Neuronal stem cell (in vitro differentiated cells): Measurements from ENCODE around the gene STXBP5.

Experiments used
- DNase-seq: peaks from one replicate; pipeline ENCODE4 v3.0.0-alpha.2; 2013; ENCODE audit warnings: low spot score
- H2AFZ ChIP-seq: one replicate; pipeline ENCODE4 v1.6.1; 2013; ENCODE audit warnings: mild to moderate bottlenecking, low read length, inconsistent platforms
- H2AK5ac ChIP-seq: 2 replicates; pipeline ENCODE4 v1.6.1; 2013; ENCODE audit warnings: low read depth, mild to moderate bottlenecking, inconsistent platforms, low read length, moderate library complexity, mixed read lengths
- H2BK120ac ChIP-seq: 2 replicates; pipeline ENCODE4 v1.6.1; 2013; ENCODE audit warnings: low read depth, mild to moderate bottlenecking, inconsistent platforms, low read length, moderate library complexity, mixed read lengths
- H2BK12ac ChIP-seq: one replicate; pipeline ENCODE4 v1.6.1; 2013; ENCODE audit warnings: low read length, inconsistent platforms
- H2BK15ac ChIP-seq: 2 replicates; pipeline ENCODE4 v1.6.1; 2013; ENCODE audit warnings: mild to moderate bottlenecking, low read length, inconsistent platforms, mixed read lengths
- H2BK5ac ChIP-seq: one replicate; pipeline ENCODE4 v1.6.1; 2013; ENCODE audit warnings: inconsistent platforms, mild to moderate bottlenecking, low read length, moderate library complexity
- H3K14ac ChIP-seq: one replicate; pipeline ENCODE4 v1.6.1; 2013; ENCODE audit warnings: low read length, inconsistent platforms
- H3K18ac ChIP-seq: 2 replicates; pipeline ENCODE4 v1.6.1; 2013; ENCODE audit warnings: low read length, inconsistent platforms
- H3K23ac ChIP-seq: 2 replicates; pipeline ENCODE4 v1.6.1; 2013; ENCODE audit warnings: low read depth, mild to moderate bottlenecking, mixed read lengths, low read length, inconsistent platforms; ENCODE audit not compliant: poor library complexity
- H3K27ac ChIP-seq: replicated peaks from 3 replicates; pipeline ENCODE4 v1.5.1; 2013; ENCODE audit warnings: low read length, inconsistent platforms
- H3K27me3 ChIP-seq, 3 experiments: 2 replicates each; pipeline ENCODE4 v1.6.1; 2013; ENCODE audit warnings: low read length in 3 of 3, mild to moderate bottlenecking in 2 of 3, inconsistent platforms in 1 of 3, low read depth in 1 of 3, mixed read lengths in 1 of 3, moderate library complexity in 1 of 3; ENCODE audit not compliant: control insufficient read depth in 3 of 3, insufficient read depth in 3 of 3
- H3K36me3 ChIP-seq, 2 donors: replicated peaks in 1 of 2; 2 replicates each; pipeline ENCODE4 v1.6.1; 2013; ENCODE audit warnings: low read length in 2 of 2; ENCODE audit not compliant: control insufficient read depth in 2 of 2, insufficient read depth in 2 of 2
- H3K4ac ChIP-seq: 2 replicates; pipeline ENCODE4 v1.6.1; 2013; ENCODE audit warnings: inconsistent platforms, mild to moderate bottlenecking, low read length, moderate library complexity
- H3K4me1 ChIP-seq, 2 donors: 1 replicate in 1 of 2; 2 replicates in 1 of 2; pipeline ENCODE4 v1.6.1; 2013; ENCODE audit warnings: low read length in 2 of 2, low read depth in 1 of 2; ENCODE audit not compliant: control insufficient read depth in 2 of 2, insufficient read depth in 1 of 2
- H3K4me2 ChIP-seq: one replicate; pipeline ENCODE4 v1.6.1; 2013; ENCODE audit warnings: mild to moderate bottlenecking, low read length, inconsistent platforms; ENCODE audit not compliant: insufficient read depth, poor library complexity, severe bottlenecking
- H3K4me3 ChIP-seq, 2 donors: 2 replicates each; pipeline ENCODE4 v1.5.1; 2013; ENCODE audit warnings: low read length in 2 of 2, mild to moderate bottlenecking in 2 of 2, inconsistent platforms in 1 of 2, moderate library complexity in 1 of 2
- H3K79me1 ChIP-seq: one replicate; pipeline ENCODE4 v1.6.1; 2013; ENCODE audit warnings: low read depth, mild to moderate bottlenecking, inconsistent platforms, low read length, moderate library complexity
- H3K9ac ChIP-seq: one replicate; pipeline ENCODE4 v1.6.1; 2013; ENCODE audit warnings: mild to moderate bottlenecking, low read depth, low read length, inconsistent platforms; ENCODE audit not compliant: poor library complexity
- H3K9me3 ChIP-seq, 2 donors: replicated peaks in 1 of 2; 2 replicates each; pipeline versions ENCODE3 to v1.6.1; 2013; ENCODE audit warnings: low read length in 2 of 2, mild to moderate bottlenecking in 2 of 2, inconsistent platforms in 1 of 2, low read depth in 1 of 2, mixed read lengths in 1 of 2, moderate library complexity in 1 of 2; ENCODE audit not compliant: control insufficient read depth in 2 of 2, insufficient read depth in 1 of 2
- H4K8ac ChIP-seq: one replicate; pipeline ENCODE4 v1.6.1; 2013; ENCODE audit warnings: low read depth, mild to moderate bottlenecking, inconsistent platforms, low read length, moderate library complexity
- H4K91ac ChIP-seq: one replicate; pipeline ENCODE4 v1.6.1; 2013; ENCODE audit warnings: low read length, low read depth, mild to moderate bottlenecking, inconsistent platforms; ENCODE audit not compliant: poor library complexity
- WGBS, 2 donors: extraction: QIAGEN DNeasy Blood & Tissue Kit; methylation state at CpG; one replicate each; pipeline ENCODE4 v1.1.7; 2013; ENCODE audit warnings: missing lambda C conversion rate in 2 of 2, mixed read lengths in 1 of 2; ENCODE audit not compliant: insufficient read length in 2 of 2, insufficient replicate concordance in 1 of 2; ENCODE audit errors: extremely low coverage in 2 of 2; 5-methylcytosine and 5-hydroxymethylcytosine counted together

STXBP5 gene

GRCh38 chr6:147202516-147203310, 1.5 kb upstream of the STXBP5 start:
- Histone ChIP-seq H3K4ac (no peak overlapping the region), H3K36me3 (no peaks in the 10 kb centered on the region), H2BK5ac (no peak overlapping the region), H3K27ac (no peak overlapping the region), H2AK5ac (no peak overlapping the region), H3K23ac (no peak overlapping the region), H3K9ac (no peak overlapping the region), H2AFZ (peak overlapping the region; percentile 94), H3K79me1 (peaks cover 2% of the 10 kb centered on the region), H3K18ac (no peak overlapping the region), H2BK15ac (no peak overlapping the region), H3K14ac (no peak overlapping the region), H3K4me3 (peak overlapping the region; percentile 78 to 99), H4K8ac (no peak overlapping the region), H2BK12ac (no peak overlapping the region), H3K9me3 (no peaks in the 10 kb centered on the region), H4K91ac (no peak overlapping the region), H3K4me1 (peaks cover 0 to 4% of the 10 kb centered on the region in 2 donors), H3K4me2 (peak overlapping the region; percentile 82), H2BK120ac (no peak overlapping the region), H3K27me3 (no peaks in the 10 kb centered on the region)
- no CpG with 5 or more reads among the region's 40 CpGs for WGBS, 2 donors
- peak; percentile 85 for DNase-seq

DNA sequence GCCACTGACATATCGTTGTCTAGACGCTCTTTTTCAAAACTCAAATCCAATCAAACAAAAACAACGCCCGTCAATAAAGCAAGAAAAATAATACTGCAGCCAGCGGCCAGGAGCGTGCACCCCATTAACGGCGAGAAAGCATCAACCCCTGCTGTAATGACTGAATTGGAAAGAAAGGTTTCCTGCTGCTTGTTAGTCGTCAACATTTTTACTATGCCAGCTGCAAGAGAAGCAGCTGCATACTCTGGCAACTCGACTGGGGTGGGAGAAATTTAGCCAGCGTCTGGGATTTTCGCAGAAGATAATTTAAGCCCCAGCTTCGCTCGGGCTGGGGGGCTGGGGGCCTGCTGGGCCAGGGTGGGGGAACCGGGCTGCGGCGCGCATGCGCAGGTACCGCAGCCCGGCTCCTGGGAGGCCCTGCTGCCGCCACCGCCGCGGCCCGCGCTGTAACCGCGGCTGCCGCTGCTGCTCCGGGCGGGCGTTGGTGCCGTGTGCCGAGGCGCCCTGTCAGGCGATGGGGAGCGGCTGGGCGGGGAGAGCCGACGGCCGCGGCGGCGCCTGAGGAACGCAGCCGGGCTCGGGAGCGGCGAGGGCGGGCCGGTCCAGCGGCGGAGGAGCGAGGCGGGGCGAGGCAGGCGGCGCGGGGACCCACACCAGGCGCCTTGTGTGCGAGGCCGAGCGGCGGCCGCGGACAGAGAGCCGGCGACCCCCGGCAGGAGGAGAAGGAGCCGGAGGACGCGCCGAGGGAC, 732 bp upstream of the STXBP5 start:
- Histone ChIP-seq H3K9me3 (no peaks in the 10 kb centered on the region), H4K8ac (peak overlapping the region; percentile 92), H3K4me1 (peaks cover 0 to 4% of the 10 kb centered on the region in 2 donors), H3K4ac (no peak overlapping the region), H3K36me3 (no peaks in the 10 kb centered on the region), H3K27ac (peak overlapping the region; percentile 81), H2BK15ac (no peak overlapping the region), H2BK120ac (no peak overlapping the region), H3K14ac (peak overlapping the region; percentile 38), H2AFZ (peak overlapping the region; percentile 94), H2AK5ac (no peak overlapping the region), H2BK12ac (no peak overlapping the region), H2BK5ac (peak overlapping the region; percentile 24), H3K18ac (peak overlapping the region; percentile 99), H4K91ac (no peak overlapping the region), H3K9ac (peak overlapping the region; percentile 91), H3K79me1 (peaks cover 2% of the 10 kb centered on the region), H3K27me3 (no peaks in the 10 kb centered on the region), H3K23ac (peak overlapping the region; percentile 96), H3K4me3 (peak overlapping the region; percentile 78 to 99), H3K4me2 (peak overlapping the region; percentile 82)
- WGBS, 2 donors = no CpG with 5 or more reads among the region's 74 CpGs
- peak; percentile 72 for DNase-seq

GRCh38 chr6:147204843-147205311, 660 bp downstream of the STXBP5 start:
- H3K27me3 ChIP-seq = no peaks in the 10 kb centered on the region
- no peaks in the 10 kb centered on the region for H3K9me3 ChIP-seq
- H2BK5ac ChIP-seq = no peak overlapping the region
- no peak overlapping the region for H2BK15ac ChIP-seq
- H3K27ac ChIP-seq = no peak overlapping the region
- WGBS, 2 donors = no CpG with 5 or more reads among the region's 11 CpGs
- H3K9ac ChIP-seq = no peak overlapping the region
- no peak overlapping the region for H4K91ac ChIP-seq
- H3K4me1 ChIP-seq = peaks cover 0 to 4% of the 10 kb centered on the region in 2 donors
- no peaks in the 10 kb centered on the region for H3K36me3 ChIP-seq
- no peak overlapping the region for H2BK120ac ChIP-seq
- H3K23ac ChIP-seq = no peak overlapping the region
- peak overlapping the region; percentile 94 for H2AFZ ChIP-seq
- H3K18ac ChIP-seq = no peak overlapping the region
- H2BK12ac ChIP-seq = no peak overlapping the region
- H4K8ac ChIP-seq = no peak overlapping the region
- peak overlapping the region; percentile 78 to 99 for H3K4me3 ChIP-seq
- H3K4me2 ChIP-seq = peak overlapping the region; percentile 34
- no peak overlapping the region for H3K4ac ChIP-seq
- H3K14ac ChIP-seq = no peak overlapping the region
- H3K79me1 ChIP-seq = peaks cover 2% of the 10 kb centered on the region
- no peak for DNase-seq
- no peak overlapping the region for H2AK5ac ChIP-seq
